Fibroblast of pulmonary artery (primary cell): Measurements from ENCODE around the gene GLP2R.
"Not testable (repeated sequence)": the region's sequence is repeated elsewhere in the genome, so short reads cannot be mapped to it uniquely, and the experiment has no call there.

Experiments used
- DNase-seq: peaks from one replicate; pipeline ENCODE4 v3.0.0-alpha.2; 2010; ENCODE audit warnings: low read depth
- H3K4me3 ChIP-seq: replicated peaks from 2 replicates; pipeline ENCODE4 v1.5.1; 2011; ENCODE audit warnings: low read depth, mild to moderate bottlenecking, control low read depth, low read length, moderate library complexity
- CTCF ChIP-seq: IDR thresholded peaks from 2 replicates; pipeline ENCODE4 v1.5.1; 2011; ENCODE audit warnings: mild to moderate bottlenecking, control low read depth, low read length, inconsistent platforms; ENCODE audit errors: missing control alignments

The GLP2R gene

GRCh38 chr17:9913476-9913875 lies 87.8 kb downstream of the GLP2R start:
- no peak overlapping the region for H3K4me3 ChIP-seq
- TF ChIP-seq CTCF, result no peak
- no peak for DNase-seq

DNA sequence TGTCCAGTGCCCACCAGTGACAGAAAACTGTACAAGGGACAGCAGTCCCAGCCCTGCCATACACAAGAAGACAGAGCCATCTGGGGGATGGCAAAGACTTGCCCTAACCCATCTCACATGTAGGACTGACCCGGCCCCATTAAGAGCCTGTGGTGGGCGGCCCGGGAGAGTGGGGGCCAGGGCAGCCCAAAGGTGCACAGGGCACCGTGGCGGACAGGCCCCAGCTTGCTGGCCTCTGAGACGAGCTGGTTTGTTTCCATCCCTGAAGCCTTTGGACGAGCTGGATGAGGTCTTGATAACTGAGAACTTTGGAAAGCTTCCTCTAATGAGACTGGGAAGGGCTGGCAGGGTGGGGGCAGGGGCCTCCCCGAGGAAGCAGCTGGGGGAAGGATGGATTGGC lies 90.4 kb downstream of the GLP2R start:
- no peak overlapping the region for H3K4me3 ChIP-seq
- no peak for TF ChIP-seq CTCF

GRCh38 chr17:9917131-9917530 lies 91.4 kb downstream of the GLP2R start:
- no peak for TF ChIP-seq CTCF
- no peak overlapping the region for H3K4me3 ChIP-seq
- no peak for DNase-seq

More for the DNA sequence above, 90.4 kb downstream of the GLP2R start:
- no peak for DNase-seq

DNA sequence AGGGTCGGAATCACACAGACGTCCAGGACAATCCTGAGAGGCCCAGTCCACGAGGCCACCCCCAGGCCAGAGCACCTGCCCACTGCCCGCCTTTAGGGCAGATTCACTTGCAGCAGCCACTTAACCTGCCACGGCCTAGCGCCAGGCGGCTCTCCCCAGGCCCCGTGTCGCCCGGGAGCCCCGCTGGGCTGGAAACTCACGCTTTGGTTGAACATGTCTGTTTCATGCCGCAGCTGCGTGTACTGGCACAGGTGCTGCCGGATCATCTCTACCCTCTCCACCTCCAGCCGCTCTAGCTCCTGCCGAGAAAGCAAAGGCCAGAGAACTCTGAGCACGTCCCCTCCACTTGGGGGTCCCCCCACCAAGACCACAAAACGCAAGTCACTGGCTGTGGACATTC lies 92.1 kb downstream of the GLP2R start:
- no peak for TF ChIP-seq CTCF
- DNase-seq, result no peak
- H3K4me3 ChIP-seq, result no peak overlapping the region

- DNase-seq, result no peak
- H3K4me3 ChIP-seq, result no peak overlapping the region
- no peak for TF ChIP-seq CTCF
Observed at GRCh38 chr17:9918352-9918751, 92.6 kb downstream of the GLP2R start.

DNA sequence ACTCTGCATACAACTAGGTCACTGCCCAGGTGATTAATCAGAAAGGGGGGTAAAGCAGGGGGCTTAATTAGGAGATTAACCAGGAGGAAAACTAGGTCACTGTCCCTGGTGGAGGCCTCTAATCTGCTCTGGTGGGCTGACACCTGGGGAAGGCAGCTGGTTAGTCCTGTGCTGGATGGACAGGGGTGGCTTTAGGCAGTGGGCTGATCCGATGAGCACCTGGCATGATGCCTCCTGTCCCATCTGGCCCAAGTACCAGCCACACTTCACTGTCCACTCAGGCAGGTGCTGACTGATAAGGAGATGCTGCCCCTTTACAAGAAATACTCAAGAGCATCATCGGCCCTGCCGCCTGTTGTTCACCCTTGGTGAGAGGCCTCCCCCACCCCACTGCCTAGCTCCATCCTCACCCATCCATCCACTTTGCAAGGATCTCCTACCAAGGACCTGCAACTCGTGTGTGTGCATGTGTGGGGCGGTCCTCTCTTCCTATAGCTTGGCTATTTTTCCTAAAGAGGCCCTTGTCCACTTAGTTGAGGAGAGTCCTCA lies 93.2 kb downstream of the GLP2R start:
- TF ChIP-seq CTCF, result no peak
- DNase-seq, result no peak
- H3K4me3 ChIP-seq, result no peak overlapping the region

GRCh38 chr17:9921216-9921615 lies 95.5 kb downstream of the GLP2R start:
- not testable (repeated sequence) for H3K4me3 ChIP-seq, DNase-seq
